Keratinocyte (primary cell): ENCODE measurements around the gene PITPNM3. TPM values are rescaled to one million over a fixed set of nuclear protein-coding genes. Genes with fewer than 3 reads are reported as not detected.

Experiments used
- DNase-seq: peaks from one replicate; pipeline ENCODE4 v3.0.0-alpha.2; 2011; ENCODE audit warnings: low read depth, missing footprints, low spot score
- FAIRE-seq: peaks from 2 replicates; lab custom pipeline; 2011; peaks lifted over from hg19 to GRCh38; lab: Jason Lieb, UNC
- H2AFZ ChIP-seq: 2 replicates; pipeline ENCODE4 v1.6.0; 2012; ENCODE audit warnings: low read length, control low read depth, inconsistent platforms; ENCODE audit not compliant: control insufficient read depth
- H3K27ac ChIP-seq: 2 replicates; pipeline ENCODE4 v1.5.1; 2011; ENCODE audit warnings: low read length; ENCODE audit not compliant: control insufficient read depth, insufficient read depth
- H3K27me3 ChIP-seq: 3 replicates; pipeline ENCODE4 v1.6.0; 2011; ENCODE audit warnings: low read length; ENCODE audit not compliant: control insufficient read depth, insufficient read depth; ENCODE audit errors: extremely low read depth
- H3K36me3 ChIP-seq, 2 experiments: 2 replicates in 1 of 2; 3 replicates in 1 of 2; pipeline ENCODE4 v1.5.1; 2011; ENCODE audit warnings: low read length in 2 of 2, mild to moderate bottlenecking in 1 of 2; ENCODE audit not compliant: control insufficient read depth in 2 of 2, insufficient read depth in 2 of 2; ENCODE audit errors: extremely low read depth in 1 of 2
- H3K4me1 ChIP-seq: 3 replicates; pipeline ENCODE4 v1.5.1; 2011; ENCODE audit warnings: low read length; ENCODE audit not compliant: control insufficient read depth, insufficient read depth; ENCODE audit errors: extremely low read depth
- H3K4me2 ChIP-seq: 3 replicates; pipeline ENCODE4 v1.6.0; 2011; ENCODE audit warnings: low read depth, low read length; ENCODE audit not compliant: control insufficient read depth, insufficient read depth; ENCODE audit errors: extremely low read depth
- H3K4me3 ChIP-seq, 3 experiments: fragments of 200-600 bp in 1 of 3; sonication (generic) in 1 of 3; 2 replicates in 2 of 3; 3 replicates in 1 of 3; pipeline ENCODE4 v1.5.1; 2011 to 2016; ENCODE audit warnings: low read length in 3 of 3, mild to moderate bottlenecking in 3 of 3, control low read depth in 2 of 3, inconsistent platforms in 1 of 3, low read depth in 1 of 3, mixed read lengths in 1 of 3, mixed run types in 1 of 3, moderate library complexity in 1 of 3; ENCODE audit not compliant: control insufficient read depth in 2 of 3, insufficient read depth in 2 of 3; ENCODE audit errors: extremely low read depth in 1 of 3
- H3K79me2 ChIP-seq: 2 replicates; pipeline ENCODE4 v1.6.0; 2012; ENCODE audit warnings: low read length; ENCODE audit not compliant: control insufficient read depth, insufficient read depth
- H3K9ac ChIP-seq: 3 replicates; pipeline ENCODE4 v1.6.0; 2011; ENCODE audit warnings: low read length; ENCODE audit not compliant: control insufficient read depth, insufficient read depth; ENCODE audit errors: extremely low read depth
- H3K9me1 ChIP-seq: 3 replicates; pipeline ENCODE4 v1.6.0; 2011; ENCODE audit warnings: low read length; ENCODE audit not compliant: control insufficient read depth, insufficient read depth; ENCODE audit errors: extremely low read depth
- H3K9me3 ChIP-seq: 2 replicates; pipeline ENCODE4 v1.5.1; 2012; ENCODE audit warnings: low read depth, low read length; ENCODE audit not compliant: control insufficient read depth
- H4K20me1 ChIP-seq: 3 replicates; pipeline ENCODE4 v1.6.0; 2011; ENCODE audit warnings: low read length; ENCODE audit not compliant: control insufficient read depth, insufficient read depth; ENCODE audit errors: extremely low read depth
- CTCF ChIP-seq, 3 experiments: IDR thresholded peaks in 1 of 3; conservative IDR thresholded peaks in 1 of 3; optimal IDR thresholded peaks in 1 of 3; 2 replicates in 2 of 3; 3 replicates in 1 of 3; pipeline versions ENCODE3 to v1.5.1; 2011; ENCODE audit warnings: low read length in 3 of 3, mild to moderate bottlenecking in 3 of 3, moderate library complexity in 2 of 3, control low read depth in 1 of 3, inconsistent platforms in 1 of 3; ENCODE audit not compliant: insufficient read depth in 2 of 3; ENCODE audit errors: extremely low read depth in 1 of 3
- EZH2 ChIP-seq: IDR thresholded peaks from one replicate; pipeline ENCODE4 v1.6.1; 2012; ENCODE audit warnings: inconsistent platforms, mild to moderate bottlenecking, low read length, moderate library complexity
- dilution Hi-C: fragments of 300-500 bp; cut with MboI; formaldehyde crosslinking; loops from one replicate; pipeline ENCODE4 v1.7.0; 2020; ENCODE audit warnings: low sequenced_read_pairs; ENCODE audit not compliant: extremely low pct_ligation_motif_present
- polyA plus RNA-seq, 5 experiments: library from polyadenylated mRNA; depleted of rRNA in 3 of 5; stranded (reverse) in 3 of 5; stranded (forward) in 1 of 5; unstranded in 1 of 5; fragments of >200 nt; gene quantifications; 1 replicate in 1 of 5; 2 replicates in 3 of 5; 3 replicates in 1 of 5; pipeline versions ENCODE4 v1.2.1 to v1.2.3, GENCODE V29; 2011 to 2012; ENCODE audit warnings: missing spikeins in 2 of 5, low read depth in 1 of 5, low replicate concordance in 1 of 5

The PITPNM3 gene
- polyA plus RNA-seq, 1 donor (not counting 4 experiments of a cell fraction or from before 2014, with no cell fraction given), result 7.7 TPM

DNA sequence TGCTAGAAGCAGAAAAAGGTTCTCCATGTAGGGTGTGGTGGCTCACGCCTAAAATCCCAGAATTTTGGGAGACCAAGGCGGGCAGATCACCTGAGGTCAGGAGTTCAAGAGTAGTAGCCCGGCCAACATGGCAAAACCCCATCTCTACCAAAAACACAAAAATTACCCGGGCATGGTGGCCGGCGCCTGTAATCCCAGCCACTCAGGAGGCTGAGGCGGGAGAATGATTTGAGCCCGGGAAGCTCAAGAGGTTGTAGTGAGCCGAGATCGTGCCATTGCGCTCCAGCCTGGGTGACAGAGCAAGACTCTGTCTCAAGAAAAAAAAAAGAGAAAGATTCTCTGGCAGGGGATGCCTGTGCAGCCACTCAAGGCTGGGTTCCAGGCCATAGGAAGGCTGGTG is 54.2 kb downstream of the PITPNM3 start:
- no peaks in the 10 kb centered on the region for H3K9me3 ChIP-seq
- TF ChIP-seq EZH2, result no peak
- TF ChIP-seq CTCF (optimal IDR thresholded peaks at IDR 0.05 in 1 of 3, IDR thresholded peaks at IDR 0.05 in 1 of 3, conservative IDR thresholded peaks at IDR 0.05 in 1 of 3; ENCODE audit: extremely low read depth in 1 of 3, insufficient read depth in 2 of 3, low read length in 3 of 3), result no peak
- peaks cover 3 to 4% of the 10 kb centered on the region in 2 experiments for H3K36me3 ChIP-seq
- no peak overlapping the region for H2AFZ ChIP-seq
- no peaks in the 10 kb centered on the region for H3K9me1 ChIP-seq
- no peaks in the 10 kb centered on the region for H4K20me1 ChIP-seq
- no peaks in the 10 kb centered on the region for H3K27me3 ChIP-seq
- no peak overlapping the region for H3K9ac ChIP-seq
- H3K79me2 ChIP-seq, result no peaks in the 10 kb centered on the region
- H3K27ac ChIP-seq, result no peak overlapping the region
- H3K4me1 ChIP-seq, result peaks cover 14% of the 10 kb centered on the region
- dilution Hi-C loops, result no loop called here
- DNase-seq (no peak), FAIRE-seq (no peak)
- H3K4me3 ChIP-seq, result no peak overlapping the region
- H3K4me2 ChIP-seq, result no peak overlapping the region

DNA sequence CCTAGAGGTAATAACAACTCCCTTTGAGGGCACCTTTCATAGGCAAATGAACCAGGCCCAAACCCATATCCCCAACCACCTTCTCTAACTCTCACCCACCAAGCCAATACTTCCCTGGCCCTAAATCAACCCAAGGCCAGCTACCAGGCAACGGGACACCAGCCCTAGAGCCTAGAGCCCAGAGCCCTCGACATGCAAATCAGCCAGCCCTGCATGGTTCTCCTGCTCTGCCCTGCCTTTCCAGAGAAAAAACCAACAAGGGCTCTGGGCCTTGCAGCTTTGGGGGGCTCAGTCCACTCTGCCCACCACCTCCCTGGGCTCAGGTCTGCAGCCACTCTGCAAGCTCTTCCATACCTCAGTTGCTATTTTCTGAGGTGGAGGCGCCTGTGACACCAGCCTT is 55.0 kb downstream of the PITPNM3 start:
- Histone ChIP-seq H3K27me3 (no peaks in the 10 kb centered on the region), H3K4me1 (peaks cover 7% of the 10 kb centered on the region), H3K79me2 (no peaks in the 10 kb centered on the region), H4K20me1 (no peaks in the 10 kb centered on the region), H3K36me3 (peaks cover 3 to 4% of the 10 kb centered on the region in 2 experiments), H3K9me1 (no peaks in the 10 kb centered on the region), H3K9ac (no peak overlapping the region), H3K4me3 (no peak overlapping the region), H3K27ac (no peak overlapping the region), H2AFZ (no peak overlapping the region), H3K4me2 (no peak overlapping the region), H3K9me3 (no peaks in the 10 kb centered on the region)
- TF ChIP-seq EZH2 (no peak), CTCF (optimal IDR thresholded peaks at IDR 0.05 in 1 of 3, IDR thresholded peaks at IDR 0.05 in 1 of 3, conservative IDR thresholded peaks at IDR 0.05 in 1 of 3; ENCODE audit: extremely low read depth in 1 of 3, insufficient read depth in 2 of 3, low read length in 3 of 3) (no peak)
- DNase-seq (no peak), FAIRE-seq (no peak)
- dilution Hi-C loops, result no loop called here
